ENCODE results near the gene SEC14L1. TPM values are rescaled to one million over a fixed set of nuclear protein-coding genes. Genes with fewer than 3 reads are reported as not detected.

The SEC14L1 gene
- polyA plus RNA-seq, 2 of the 4 experiments (the other 2 are of a cell fraction) = 27.5 to 40.4 TPM

- TF ChIP-seq POLR2AphosphoS2 (conservative IDR thresholded peaks at IDR 0.05; ENCODE audit: low read length) = no peak
- TF ChIP-seq NR3C1 (IDR thresholded peaks at IDR 0.05) = no peak
- TF ChIP-seq RCOR1 (IDR thresholded peaks at IDR 0.05; ENCODE audit: low read depth, low read length) = no peak
- TF ChIP-seq CBX2 (IDR thresholded peaks at IDR 0.05; ENCODE audit: borderline replicate concordance, low read depth) = no peak
- TF ChIP-seq ELK1 (IDR thresholded peaks at IDR 0.05; ENCODE audit: low read depth, low read length) = no peak
- peak; percentile 53; the same call in 1 of the 2 replicates for TF ChIP-seq PBX3 (IDR thresholded peaks at IDR 0.05)
- TF ChIP-seq ZSCAN20 (CRISPR knock-in tag; IDR thresholded peaks at IDR 0.05) = no peak; the same call in none of the 2 replicates
- TF ChIP-seq CTCF (IDR thresholded peaks at IDR 0.05) = no peak; the same call in 2 of the 3 replicates
- TF ChIP-seq JUN (IDR thresholded peaks at IDR 0.05) = peak in 1 of 2 experiments; percentile 72; a peak in 4 of 5 replicates
- TF ChIP-seq BHLHE40 (IDR thresholded peaks at IDR 0.05; ENCODE audit: low read depth, low read length) = peak; percentile 57; the same call in 1 of the 2 replicates
- TF ChIP-seq HMGXB4 (CRISPR knock-in tag; IDR thresholded peaks at IDR 0.05; ENCODE audit: borderline replicate concordance) = no peak
- 0 out of 2 replicates have a peak, but pooled peaks have one; percentile 40 for TF ChIP-seq RNF2 (IDR thresholded peaks at IDR 0.05; ENCODE audit: borderline replicate concordance, low read depth)
- TF ChIP-seq POLR2A (IDR thresholded peaks at IDR 0.05; ENCODE audit: low read length) = no peak
- peak; percentile 94 for TF ChIP-seq E2F6 (IDR thresholded peaks at IDR 0.05; ENCODE audit: borderline replicate concordance, low read depth)
- peak in 1 of 2 experiments; percentile 34; a peak in 4 of 5 replicates for TF ChIP-seq RAD21 (conservative IDR thresholded peaks at IDR 0.05 in 1 of 2, IDR thresholded peaks at IDR 0.05 in 1 of 2)
- no peak for TF ChIP-seq TP53 (CRISPR knock-in tag; IDR thresholded peaks at IDR 0.05)
- no peak for TF ChIP-seq REST (IDR thresholded peaks at IDR 0.05)
- TF ChIP-seq SREBF2 (IDR thresholded peaks at IDR 0.05) = no peak
- no peak for TF ChIP-seq HDAC2 (IDR thresholded peaks at IDR 0.05)
- peak; percentile 64; the same call in 1 of the 2 replicates for TF ChIP-seq GATA3 (IDR thresholded peaks at IDR 0.05; ENCODE audit: borderline replicate concordance)
- no peak for TF ChIP-seq BCL3 (IDR thresholded peaks at IDR 0.05)
- peak; percentile 80; the same call in 1 of the 2 replicates for TF ChIP-seq FOSB (CRISPR knock-in tag; IDR thresholded peaks at IDR 0.05)
- 0 out of 2 replicates have a peak, but pooled peaks have one; percentile 44 for TF ChIP-seq ESRRA (IDR thresholded peaks at IDR 0.05; ENCODE audit: borderline replicate concordance, low read length)
- TF ChIP-seq HOXB13 (CRISPR knock-in tag; IDR thresholded peaks at IDR 0.05; ENCODE audit: low read depth) = peak; percentile 93
- TF ChIP-seq HES2 (IDR thresholded peaks at IDR 0.05) = no peak
- TF ChIP-seq FOSL2 (IDR thresholded peaks at IDR 0.05) = 0 out of 2 replicates have a peak, but pooled peaks have one; percentile 20
- TF ChIP-seq FOSL2 (CRISPR knock-in tag; IDR thresholded peaks at IDR 0.05) = peak; percentile 95
- peak; percentile 87 for TF ChIP-seq RARB (CRISPR knock-in tag; IDR thresholded peaks at IDR 0.05)
- TF ChIP-seq SMC3 (IDR thresholded peaks at IDR 0.05) = 0 out of 3 replicates have a peak, but pooled peaks have one; percentile 10
These were observed 114.4 kb downstream of the SEC14L1 start (continued) for GRCh38 chr17:77254951-77255825.

Measured in A549 (cell line).